Uterus (tissue), 2 donors: ENCODE data around the gene FBN1.

Experiments used
- POLR2A ChIP-seq, 2 donors: fragments of 450-650 bp; IDR thresholded peaks; one replicate each; pipeline ENCODE4 v1.6.1; 2016; ENCODE audit warnings: antibody characterized with exemption in 2 of 2, mild to moderate bottlenecking in 1 of 2, moderate library complexity in 1 of 2
- TF ChIP-seq, protein P1 (sequence below), 4 experiments: fragments of 200-600 bp in 2 of 4; fragments of 450-650 bp in 2 of 4; sonication (generic) in 2 of 4; IDR thresholded peaks; one replicate each; pipeline ENCODE4 v1.5.1; 2016 to 2019; ENCODE audit warnings: antibody characterized with exemption in 4 of 4, mild to moderate bottlenecking in 2 of 4, moderate library complexity in 1 of 4

GRCh38 chr15:48622237-48622636 lies 23.3 kb downstream of the FBN1 start:
- TF ChIP-seq, protein P1, sequence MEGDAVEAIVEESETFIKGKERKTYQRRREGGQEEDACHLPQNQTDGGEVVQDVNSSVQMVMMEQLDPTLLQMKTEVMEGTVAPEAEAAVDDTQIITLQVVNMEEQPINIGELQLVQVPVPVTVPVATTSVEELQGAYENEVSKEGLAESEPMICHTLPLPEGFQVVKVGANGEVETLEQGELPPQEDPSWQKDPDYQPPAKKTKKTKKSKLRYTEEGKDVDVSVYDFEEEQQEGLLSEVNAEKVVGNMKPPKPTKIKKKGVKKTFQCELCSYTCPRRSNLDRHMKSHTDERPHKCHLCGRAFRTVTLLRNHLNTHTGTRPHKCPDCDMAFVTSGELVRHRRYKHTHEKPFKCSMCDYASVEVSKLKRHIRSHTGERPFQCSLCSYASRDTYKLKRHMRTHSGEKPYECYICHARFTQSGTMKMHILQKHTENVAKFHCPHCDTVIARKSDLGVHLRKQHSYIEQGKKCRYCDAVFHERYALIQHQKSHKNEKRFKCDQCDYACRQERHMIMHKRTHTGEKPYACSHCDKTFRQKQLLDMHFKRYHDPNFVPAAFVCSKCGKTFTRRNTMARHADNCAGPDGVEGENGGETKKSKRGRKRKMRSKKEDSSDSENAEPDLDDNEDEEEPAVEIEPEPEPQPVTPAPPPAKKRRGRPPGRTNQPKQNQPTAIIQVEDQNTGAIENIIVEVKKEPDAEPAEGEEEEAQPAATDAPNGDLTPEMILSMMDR (IDR thresholded peaks at IDR 0.05) = no peak
- no peak for TF ChIP-seq POLR2A (IDR thresholded peaks at IDR 0.05)
